SKM-1 treated with dmso at 0.1 percent for 144 hours (cell line): ENCODE measurements around the gene OSBPL3.

Source experiments
- DNase-seq: peaks from one replicate; lab custom pipeline; 2025; ENCODE audit not compliant: unreplicated experiment; lab: John Stamatoyannopoulos, UW

OSBPL3 gene

DNA sequence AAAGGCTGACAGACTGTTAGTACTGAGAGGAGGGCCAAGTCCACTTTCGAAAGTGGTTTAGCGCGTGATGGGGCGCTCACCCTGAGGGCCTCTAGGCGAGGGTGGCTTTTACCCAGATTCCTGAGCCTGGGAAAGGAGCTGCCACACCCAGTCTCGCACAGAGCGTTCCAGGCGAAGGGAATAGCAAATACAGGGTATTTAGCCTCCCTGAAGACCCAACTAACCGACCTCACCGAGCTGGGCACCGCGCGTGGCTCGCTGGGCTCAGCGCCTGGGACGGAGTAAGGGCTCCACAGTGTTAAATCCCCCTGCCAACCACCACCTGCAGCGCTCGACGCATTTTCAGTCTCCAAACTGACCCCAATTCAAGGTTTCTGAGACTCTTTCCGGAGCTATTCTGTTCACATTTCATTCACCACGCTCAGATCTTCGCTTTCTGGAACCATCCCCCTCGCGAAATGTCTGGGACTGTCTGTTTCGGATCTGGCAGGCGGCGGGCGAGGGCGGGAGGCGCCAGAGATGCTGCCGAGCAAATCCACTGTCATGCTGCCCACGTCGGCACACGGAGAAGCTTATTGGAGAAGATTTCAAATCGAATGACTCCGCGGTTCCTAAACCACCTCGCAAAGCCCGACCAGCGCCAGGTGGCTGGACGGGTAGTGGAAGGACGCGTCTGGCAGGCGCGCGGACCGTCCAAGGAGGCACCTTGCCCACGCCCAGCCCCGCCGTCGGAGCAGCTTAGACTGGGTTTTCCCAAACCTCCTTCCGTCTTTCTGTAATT lies 1.4 kb upstream of the OSBPL3 start:
- DNase-seq = peak; percentile 14

GRCh38 chr7:24980534-24981170 lies 674 bp upstream of the OSBPL3 start:
- DNase-seq = peak; percentile 79

DNA sequence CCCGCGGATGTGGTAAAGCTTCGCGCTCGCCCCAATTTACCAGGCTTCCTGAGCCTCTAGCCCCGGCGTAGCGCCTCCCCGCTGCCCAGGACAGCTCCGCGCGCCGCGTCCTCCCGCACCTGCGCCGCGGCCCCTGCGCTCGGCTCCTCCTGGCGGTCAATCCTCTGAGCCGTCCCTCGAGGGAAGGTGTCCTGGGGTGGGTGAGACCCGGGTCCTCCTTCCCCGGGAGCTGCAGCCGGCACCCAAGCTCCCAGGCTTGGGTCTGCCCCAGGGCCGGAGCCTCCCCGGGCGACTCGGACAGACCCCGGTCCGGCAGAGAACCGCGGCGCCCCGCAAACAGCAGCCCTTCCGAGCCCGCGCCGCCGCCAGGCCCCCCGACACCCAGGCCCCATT lies 512 bp downstream of the OSBPL3 start:
- peak; percentile 46 for DNase-seq

DNA sequence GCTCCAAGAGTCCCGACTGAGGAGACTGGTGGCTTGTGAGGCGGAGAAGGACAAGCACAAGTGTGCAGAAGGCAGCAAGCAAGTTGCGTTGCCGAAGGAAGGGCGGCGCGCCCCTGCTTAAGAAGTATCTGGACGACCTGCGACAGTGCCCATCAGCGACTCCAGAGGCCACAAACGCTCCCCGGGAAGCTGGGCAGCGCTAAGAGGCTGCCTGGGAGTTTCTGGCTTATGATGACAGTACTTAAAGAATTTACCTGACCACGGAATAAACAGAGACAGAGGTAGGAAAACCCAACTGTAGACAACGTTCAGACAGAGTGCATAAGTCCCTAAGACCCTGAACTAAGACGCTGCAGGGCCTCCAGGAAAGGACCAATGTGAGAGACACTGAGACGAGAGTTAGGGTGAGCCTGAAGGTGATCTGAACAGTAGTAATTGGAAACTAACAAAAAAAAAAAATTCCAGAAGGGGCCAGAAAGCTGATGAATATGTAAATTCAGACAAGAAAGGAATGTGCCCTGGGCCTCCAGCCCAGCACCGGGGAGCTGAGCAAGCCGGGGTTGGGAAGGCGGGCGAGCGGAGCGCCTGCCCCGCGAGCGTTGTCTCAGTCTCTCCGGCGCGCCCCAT lies 1.0 kb downstream of the OSBPL3 start:
- DNase-seq = no peak

GRCh38 chr7:24975644-24976260 lies 4.2 kb downstream of the OSBPL3 start:
- DNase-seq = no peak

DNA sequence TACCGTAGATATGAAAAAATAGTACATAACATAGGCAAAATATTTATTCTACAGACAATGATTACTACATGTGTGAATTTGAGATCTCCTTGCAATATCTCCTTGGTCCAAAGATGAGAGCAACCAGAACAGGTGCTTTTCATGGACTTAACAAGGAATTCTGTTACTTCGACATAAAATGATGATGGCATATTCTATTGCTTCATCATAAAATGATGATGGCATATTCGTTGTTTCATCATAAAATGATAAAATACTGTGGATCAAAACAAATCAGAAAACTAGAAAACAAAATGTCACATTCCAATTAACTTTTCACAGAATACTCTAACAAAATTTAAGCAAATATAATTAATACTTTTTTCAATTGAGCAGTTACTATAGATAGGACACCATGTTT lies 4.8 kb downstream of the OSBPL3 start:
- DNase-seq = no peak

DNA sequence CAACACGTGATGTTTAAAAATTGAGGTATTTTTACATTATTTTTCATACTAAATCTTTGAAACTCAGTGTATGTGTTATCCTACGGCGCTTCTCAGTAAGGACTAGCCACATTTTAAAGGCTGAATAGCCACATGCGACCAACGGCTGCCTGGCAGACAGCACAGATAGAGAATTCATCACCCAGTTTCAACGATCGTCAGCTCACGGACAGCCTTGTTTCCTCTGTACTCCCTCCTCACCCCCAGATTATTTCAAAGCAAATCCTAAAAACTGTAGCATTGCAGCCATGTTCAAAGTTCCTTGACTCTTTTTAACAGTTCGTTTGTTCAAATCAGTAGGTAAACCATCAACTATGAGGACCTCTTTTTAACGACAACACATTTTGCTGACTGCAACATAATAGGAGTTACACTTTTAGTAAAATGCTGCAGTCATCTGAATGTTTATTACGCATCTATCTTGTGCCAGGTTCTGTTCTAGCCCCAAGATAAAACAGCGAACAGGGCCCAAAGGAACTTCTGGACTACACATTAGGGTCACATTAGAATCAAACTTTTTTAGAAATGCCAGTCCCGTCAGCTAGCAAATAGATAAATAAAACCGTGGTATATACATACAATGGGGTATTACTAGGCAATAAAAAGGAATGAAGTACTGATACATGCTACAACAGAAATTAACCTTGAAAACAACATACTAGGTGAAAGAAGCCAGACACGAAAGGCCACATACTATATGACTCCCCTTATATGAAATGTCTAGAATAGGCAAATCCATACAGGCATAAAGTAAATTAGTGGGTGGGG lies 5.7 kb downstream of the OSBPL3 start:
- no peak for DNase-seq

DNA sequence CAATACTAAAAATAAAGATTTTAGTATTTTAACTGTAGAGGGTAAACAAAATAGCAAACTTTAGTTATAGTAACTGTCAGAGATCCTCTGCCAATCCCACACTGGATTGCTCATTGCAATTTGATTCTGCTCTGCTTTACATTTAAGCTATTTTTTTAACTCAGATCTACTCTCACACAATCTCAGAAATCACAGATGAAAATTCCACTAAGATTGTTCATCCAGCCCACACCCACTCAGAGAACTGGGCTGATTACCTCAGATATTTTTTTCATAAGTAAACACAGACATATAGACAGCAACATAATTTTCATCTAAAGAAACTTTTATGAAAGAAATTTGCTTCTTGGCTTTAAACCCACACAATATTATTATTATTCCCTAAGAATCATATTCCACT lies 7.0 kb downstream of the OSBPL3 start:
- DNase-seq = no peak

DNA sequence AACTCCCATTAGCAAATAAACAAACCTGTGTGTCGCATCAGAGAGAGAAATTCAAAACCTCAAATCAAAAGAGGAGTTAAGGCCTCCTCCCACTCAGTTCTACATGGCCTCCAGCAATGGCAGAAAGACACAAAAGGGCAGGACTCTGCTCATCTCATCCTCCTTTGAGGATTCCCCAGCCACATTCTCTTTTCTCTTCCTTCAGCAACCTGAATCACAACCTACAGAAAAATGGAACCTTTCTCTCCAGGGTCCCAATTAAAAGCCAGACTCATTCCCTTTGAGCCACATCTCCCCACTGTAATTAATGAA lies 7.9 kb downstream of the OSBPL3 start:
- DNase-seq = no peak

DNA sequence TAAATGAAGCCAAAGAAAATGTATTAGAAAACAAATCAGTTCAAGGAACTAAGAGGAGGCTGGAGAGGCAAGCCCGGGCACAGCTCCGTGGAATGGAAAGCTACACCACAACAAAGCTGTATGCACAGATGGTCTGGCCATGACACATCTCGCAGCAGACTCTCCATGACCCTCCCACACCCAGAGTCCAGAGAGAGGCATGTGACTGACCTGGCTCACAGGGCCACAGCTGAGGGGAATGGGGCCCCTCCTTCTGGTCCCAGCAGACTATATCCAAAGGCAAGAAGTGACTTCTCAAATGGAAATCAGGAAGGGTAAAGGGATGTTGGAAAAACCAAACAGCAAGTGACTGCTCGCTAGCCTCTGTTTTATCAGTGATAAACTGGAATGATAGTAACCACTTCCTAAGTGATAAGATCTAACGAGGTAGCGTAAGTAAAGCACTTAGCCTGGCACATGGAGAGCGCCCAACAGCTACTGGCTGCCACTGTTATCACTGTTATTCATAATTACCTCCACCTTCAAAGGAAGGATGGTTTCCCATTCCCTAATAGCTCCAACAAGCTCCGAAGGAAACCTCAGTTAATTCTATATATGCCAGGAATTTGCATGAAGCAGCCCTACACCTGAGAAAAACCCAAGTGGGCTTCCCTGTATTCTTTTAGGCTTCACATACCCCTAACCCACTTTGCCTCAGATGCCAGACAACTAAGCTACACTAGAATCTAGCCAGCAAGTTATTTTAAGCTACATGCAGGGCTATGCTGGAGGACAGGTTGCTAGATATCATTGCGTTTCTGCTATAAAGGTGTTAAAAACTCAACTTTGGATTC lies 8.4 kb downstream of the OSBPL3 start:
- DNase-seq = no peak

DNA sequence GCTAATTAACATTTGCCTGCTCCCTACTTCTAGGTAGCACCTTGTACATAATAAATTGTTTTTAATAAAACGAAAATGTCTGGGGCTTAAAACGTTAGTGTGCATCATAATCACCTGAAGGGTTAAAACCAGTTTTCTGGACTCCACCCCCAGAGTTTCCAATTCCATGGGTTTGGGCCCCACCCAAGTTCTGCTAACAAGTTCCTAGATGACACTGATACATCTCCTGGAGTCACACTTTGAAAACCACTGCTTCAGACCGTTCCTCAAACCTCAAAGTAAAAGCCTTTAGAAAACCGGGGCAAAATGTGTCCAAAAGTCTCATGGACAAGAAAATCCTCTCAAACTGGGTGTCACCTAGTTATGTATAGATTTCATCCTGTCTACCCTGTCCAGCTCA lies 9.3 kb downstream of the OSBPL3 start:
- no peak for DNase-seq

DNA sequence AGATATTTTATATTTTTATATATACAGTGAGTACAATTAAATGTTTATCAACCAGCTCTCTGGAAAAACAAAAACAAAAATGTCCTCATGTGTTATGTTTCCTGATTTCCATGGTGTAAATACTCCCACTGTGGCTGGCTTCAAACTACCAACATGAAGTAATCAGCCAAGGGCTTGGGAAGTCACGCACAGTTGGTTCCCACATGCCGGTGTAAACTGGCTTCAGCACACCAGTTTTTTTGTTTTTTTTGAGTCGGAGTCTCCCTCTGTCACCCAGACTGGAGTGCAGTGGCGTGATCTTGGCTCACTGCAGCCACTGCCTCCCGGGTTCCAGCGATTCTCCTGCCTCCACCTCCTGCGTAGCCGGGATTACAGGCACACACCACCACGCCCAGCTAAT lies 11.8 kb downstream of the OSBPL3 start:
- no peak for DNase-seq

- no peak for DNase-seq
Measured at GRCh38 chr7:24967696-24968095, 12.3 kb downstream of the OSBPL3 start.

- DNase-seq = no peak
Measured at GRCh38 chr7:24966802-24967201, 13.2 kb downstream of the OSBPL3 start.

- DNase-seq = no peak
Measured at GRCh38 chr7:24965831-24966708, 13.9 kb downstream of the OSBPL3 start.

DNA sequence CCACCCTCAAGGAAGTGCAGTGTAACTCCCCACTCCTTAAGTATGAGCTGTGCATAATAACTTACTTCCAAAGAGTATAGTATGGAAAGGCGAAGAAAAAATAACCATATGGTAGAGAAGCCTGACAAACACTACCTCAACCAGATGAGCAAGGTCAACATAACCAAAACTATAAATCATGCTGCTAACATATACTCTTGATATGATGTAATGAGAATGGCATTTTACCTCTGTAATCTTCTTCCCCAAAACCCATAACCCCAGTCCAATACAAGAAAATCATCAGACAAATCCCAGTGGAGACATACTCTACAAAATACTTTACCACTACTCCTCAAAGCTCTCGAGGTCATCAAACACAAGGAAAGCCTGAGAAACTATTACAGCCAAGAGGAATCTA lies 15.8 kb downstream of the OSBPL3 start:
- no peak for DNase-seq

GRCh38 chr7:24963218-24963617 lies 16.8 kb downstream of the OSBPL3 start:
- peak; percentile 79 for DNase-seq

DNA sequence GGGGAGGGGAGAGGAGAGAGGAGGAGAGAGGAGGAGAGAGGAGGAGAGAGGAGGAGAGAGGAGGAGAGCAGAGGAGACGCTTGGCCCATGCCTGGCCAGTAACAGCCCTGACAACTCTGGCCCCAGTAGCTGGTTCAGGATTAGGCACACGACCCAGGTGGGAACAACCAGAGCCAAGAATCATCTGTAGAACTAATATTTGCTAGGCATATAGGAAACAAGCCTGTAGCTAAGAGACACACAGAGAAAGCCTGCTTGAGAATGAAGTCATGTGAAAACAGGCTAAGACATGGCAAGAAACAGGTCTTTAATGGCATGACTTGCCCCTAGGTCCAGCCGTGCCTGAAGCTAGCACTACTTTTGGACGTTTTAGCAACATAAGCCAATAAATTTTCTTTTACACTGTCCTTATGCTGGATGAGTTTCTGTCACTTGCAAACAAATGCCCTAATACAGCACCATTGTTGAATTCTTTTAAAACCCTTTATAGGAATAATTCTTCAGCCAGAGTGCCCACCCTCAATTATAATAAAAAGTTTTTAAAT lies 17.5 kb downstream of the OSBPL3 start:
- DNase-seq = no peak
